Pons (tissue), 1 donor: ENCODE measurements around the gene COQ6.
"Not testable (repeated sequence)": the region's sequence is repeated elsewhere in the genome, so short reads cannot be mapped to it uniquely, and the experiment has no call there.

Experiments
- DNase-seq: peaks from one replicate; pipeline ENCODE4 v3.0.0-alpha.2; 2016; ENCODE audit warnings: low spot score

The COQ6 gene

GRCh38 chr14:73949752-73950734 is at the start of gene COQ6, which contains the start of gene FAM161B:
Gene COQ6 (plus strand): TSS chr14:73950302. CDS start chr14:73950333, 31 bp downstream.
Gene FAM161B (minus strand): TSS chr14:73950094. CDS start chr14:73950026, 68 bp downstream.
- DNase-seq: peak; percentile 96

GRCh38 chr14:73903028-73903427 is 47.1 kb upstream of the COQ6 start:
- no peak for DNase-seq

- DNase-seq: no peak
Observed at GRCh38 chr14:73909681-73910080, 40.4 kb upstream of the COQ6 start.

GRCh38 chr14:73913256-73913655 is 36.8 kb upstream of the COQ6 start:
- no peak for DNase-seq

GRCh38 chr14:73916324-73916723 is 33.8 kb upstream of the COQ6 start:
- DNase-seq: no peak

- DNase-seq: not testable (repeated sequence)
Observed at GRCh38 chr14:73919457-73919856, 30.6 kb upstream of the COQ6 start.

GRCh38 chr14:73924337-73924736 is 25.8 kb upstream of the COQ6 start:
- no peak for DNase-seq

- DNase-seq: no peak
Observed at GRCh38 chr14:73935666-73936065, 14.4 kb upstream of the COQ6 start.

- no peak for DNase-seq
Observed at GRCh38 chr14:73936548-73936947, 13.6 kb upstream of the COQ6 start.

- DNase-seq: no peak
Observed at GRCh38 chr14:73937012-73937411, 13.1 kb upstream of the COQ6 start.

- no peak for DNase-seq
Observed at GRCh38 chr14:73942180-73942579, 7.9 kb upstream of the COQ6 start.

- DNase-seq: peak; percentile 50
Observed at GRCh38 chr14:73943083-73943482, 7.0 kb upstream of the COQ6 start.

GRCh38 chr14:73944432-73945158 is 5.5 kb upstream of the COQ6 start:
- DNase-seq: no peak

- DNase-seq: no peak
Observed at GRCh38 chr14:73945159-73945670, 4.9 kb upstream of the COQ6 start.

- no peak for DNase-seq
Observed at GRCh38 chr14:73953731-73954130, 3.6 kb downstream of the COQ6 start.

- no peak for DNase-seq
Observed at GRCh38 chr14:73955674-73956073, 5.6 kb downstream of the COQ6 start.

GRCh38 chr14:73958591-73958990 is 8.5 kb downstream of the COQ6 start:
- DNase-seq: no peak

- DNase-seq: no peak
Observed at GRCh38 chr14:73961192-73961591, 11.1 kb downstream of the COQ6 start.

- DNase-seq: no peak
Observed at GRCh38 chr14:73965216-73965615, 15.1 kb downstream of the COQ6 start.

- DNase-seq: no peak
Observed at GRCh38 chr14:73968885-73969284, 18.8 kb downstream of the COQ6 start.

- DNase-seq: no peak
Observed at GRCh38 chr14:73973497-73973896, 23.4 kb downstream of the COQ6 start.

- no peak for DNase-seq
Observed at GRCh38 chr14:73976125-73976524, 26.0 kb downstream of the COQ6 start.

GRCh38 chr14:73977896-73978295 is 27.8 kb downstream of the COQ6 start:
- no peak for DNase-seq
